ENCODE measurements around the gene PHYKPL. TPM values are rescaled to one million over a fixed set of nuclear protein-coding genes. Genes with fewer than 3 reads are reported as not detected.

The PHYKPL gene
- total and polyA plus RNA-seq, 2 donors (not counting 3 experiments of a cell fraction or from before 2014, with no cell fraction given), result 71.7 to 81.7 TPM

- Histone ChIP-seq H3K4me3 (replicated peaks in 1 of 3; ENCODE audit: insufficient read depth in 1 of 3, low read depth in 1 of 3, low read length in 3 of 3) (no peak overlapping the region), H3K4me2 (ENCODE audit: insufficient read depth, low read length) (no peak overlapping the region), H4K20me1 (replicated peaks; ENCODE audit: control insufficient read depth, extremely low read depth, insufficient read depth, low read length) (no peaks in the 10 kb centered on the region), H3K4me1 (ENCODE audit: control insufficient read depth, extremely low read depth, insufficient read depth, low read length) (no peaks in the 10 kb centered on the region), H3K79me2 (ENCODE audit: control insufficient read depth, insufficient read depth, low read length) (no peaks in the 10 kb centered on the region), H3K27me3 (ENCODE audit: control insufficient read depth in 2 of 2, insufficient read depth in 2 of 2, low read length in 2 of 2) (peaks cover 0 to 6% of the 10 kb centered on the region in 2 experiments), H2AFZ (ENCODE audit: low read depth, low read length) (no peak overlapping the region), H3K9ac (replicated peaks; ENCODE audit: extremely low read depth, insufficient read depth, low read length) (no peak overlapping the region), H3K36me3 (ENCODE audit: control insufficient read depth in 2 of 2, extremely low read depth in 1 of 2, insufficient read depth in 2 of 2, low read length in 2 of 2) (no peaks in the 10 kb centered on the region), H3K9me1 (replicated peaks; ENCODE audit: control insufficient read depth, extremely low read depth, insufficient read depth, low read length) (no peaks in the 10 kb centered on the region), H3K27ac (ENCODE audit: insufficient read depth, low read depth, low read length) (no peak overlapping the region), H3K9me3 (replicated peaks; ENCODE audit: control insufficient read depth, insufficient read depth, low read length) (no peaks in the 10 kb centered on the region)
- intact Hi-C loops (cut with micrococcal nuclease), result no loop called here
- no peak for DNase-seq (ENCODE audit: low read depth, low spot score)
- no peak for FAIRE-seq
- TF ChIP-seq EZH2 (IDR thresholded peaks at IDR 0.05; ENCODE audit: borderline replicate concordance, low read depth, low read length, severe bottlenecking), result no peak
- TF ChIP-seq JUN (IDR thresholded peaks at IDR 0.05; ENCODE audit: borderline replicate concordance, insufficient read depth, insufficient read length, low read depth), result no peak
- no peak for TF ChIP-seq POLR2AphosphoS5 (IDR thresholded peaks at IDR 0.05; ENCODE audit: insufficient read depth, low read depth, low read length)
- TF ChIP-seq, protein P1, sequence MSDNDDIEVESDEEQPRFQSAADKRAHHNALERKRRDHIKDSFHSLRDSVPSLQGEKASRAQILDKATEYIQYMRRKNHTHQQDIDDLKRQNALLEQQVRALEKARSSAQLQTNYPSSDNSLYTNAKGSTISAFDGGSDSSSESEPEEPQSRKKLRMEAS (IDR thresholded peaks at IDR 0.05; ENCODE audit: insufficient read depth, insufficient read length), result no peak
- no peak for TF ChIP-seq GATA2 (IDR thresholded peaks at IDR 0.05; ENCODE audit: insufficient read depth, insufficient read length, low read depth, low read length)
- no peak for TF ChIP-seq MYC (IDR thresholded peaks at IDR 0.05; ENCODE audit: low read depth, low read length)
- TF ChIP-seq, protein P2, sequence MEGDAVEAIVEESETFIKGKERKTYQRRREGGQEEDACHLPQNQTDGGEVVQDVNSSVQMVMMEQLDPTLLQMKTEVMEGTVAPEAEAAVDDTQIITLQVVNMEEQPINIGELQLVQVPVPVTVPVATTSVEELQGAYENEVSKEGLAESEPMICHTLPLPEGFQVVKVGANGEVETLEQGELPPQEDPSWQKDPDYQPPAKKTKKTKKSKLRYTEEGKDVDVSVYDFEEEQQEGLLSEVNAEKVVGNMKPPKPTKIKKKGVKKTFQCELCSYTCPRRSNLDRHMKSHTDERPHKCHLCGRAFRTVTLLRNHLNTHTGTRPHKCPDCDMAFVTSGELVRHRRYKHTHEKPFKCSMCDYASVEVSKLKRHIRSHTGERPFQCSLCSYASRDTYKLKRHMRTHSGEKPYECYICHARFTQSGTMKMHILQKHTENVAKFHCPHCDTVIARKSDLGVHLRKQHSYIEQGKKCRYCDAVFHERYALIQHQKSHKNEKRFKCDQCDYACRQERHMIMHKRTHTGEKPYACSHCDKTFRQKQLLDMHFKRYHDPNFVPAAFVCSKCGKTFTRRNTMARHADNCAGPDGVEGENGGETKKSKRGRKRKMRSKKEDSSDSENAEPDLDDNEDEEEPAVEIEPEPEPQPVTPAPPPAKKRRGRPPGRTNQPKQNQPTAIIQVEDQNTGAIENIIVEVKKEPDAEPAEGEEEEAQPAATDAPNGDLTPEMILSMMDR (IDR thresholded peaks at IDR 0.05; ENCODE audit: extremely low read depth in 1 of 2, insufficient read depth in 1 of 2, low read depth in 1 of 2, low read length in 2 of 2), result no peak
- POLR2A ChIA-PET, result no interaction called here
- dilution Hi-C loops (cut with MboI; ENCODE audit: extremely low pct_ligation_motif_present, low sequenced_read_pairs), result no loop called here
- CTCF ChIA-PET, result no interaction called here
- no TSS peak for BruUV-seq (replicated peaks)
Measured at GRCh38 chr5:178174456-178174855, 58.1 kb downstream of the PHYKPL start.
